ENCODE measurements around the gene MCTP1. TPM values are rescaled to one million over a fixed set of nuclear protein-coding genes. Genes with fewer than 3 reads are reported as not detected.

The MCTP1 gene
- total and polyA plus RNA-seq, 2 of the 8 experiments (the other 6 are each of a cell fraction or from before 2014, with no cell fraction given): 0.56 to 3.4 TPM

- TF ChIP-seq CHD7 (IDR thresholded peaks at IDR 0.05; ENCODE audit: insufficient replicate concordance, low read length): no peak
- TF ChIP-seq HDAC6 (IDR thresholded peaks at IDR 0.05; ENCODE audit: low read depth, low read length): no peak
- no peak for TF ChIP-seq ASH2L (IDR thresholded peaks at IDR 0.05; ENCODE audit: low read length)
These were observed 610.2 kb downstream of the MCTP1 start (continued) for GRCh38 chr5:94674490-94675382.

Data from H1 (cell line).